K562 (cell line): ENCODE measurements around the gene PIH1D1. TPM values are rescaled to one million over a fixed set of nuclear protein-coding genes. Genes with fewer than 3 reads are reported as not detected.

ENCODE experiments used
- ATAC-seq: fragments of 200-7000 bp; cut with Tn5 transposase; 3 replicates; pipeline ENCODE4 v1.9.1; 2020; ENCODE audit warnings: moderate library complexity
- BruUV-seq: library from RNA; stranded (reverse); fragments of 400-500 nt; replicated peaks from 2 replicates; lab custom pipeline; 2021; lab: Mats Ljungman, UMichigan
- CTCF ChIA-PET: fragments of 300-600 bp; formaldehyde crosslinking; extraction: SDS; loops from one replicate; lab custom pipeline; 2021; ENCODE audit warnings: low intra/inter-chr PET ratio; lab: Yijun Ruan, JAX
- POLR2A ChIA-PET: fragments of 300-600, 350-650 bp; sonication (Branson Sonifier 250); formaldehyde crosslinking; extraction: SDS; loops from one replicate; lab custom pipeline; 2021; ENCODE audit warnings: antibody characterized with exemption, inconsistent platforms; lab: Yijun Ruan, JAX
- DNase-seq, 4 experiments: peaks; one replicate each; pipeline versions ENCODE4 v3.0.0 to v3.0.0-alpha.2; 2011 to 2018; ENCODE audit warnings: low spot score in 3 of 4, mixed read lengths in 3 of 4; ENCODE audit errors: extremely low read depth in 1 of 4
- FAIRE-seq: peaks from 2 replicates; lab custom pipeline; 2011; peaks lifted over from hg19 to GRCh38; lab: Jason Lieb, UNC
- H2AFZ ChIP-seq: 2 replicates; pipeline ENCODE4 v1.6.0; 2011; ENCODE audit warnings: low read depth, low read length, control low read depth, inconsistent platforms
- H3K27ac ChIP-seq: fragments of 200-600 bp; 3 replicates; pipeline ENCODE4 v1.8.0; 2011; ENCODE audit warnings: low read depth, mild to moderate bottlenecking, control low read depth, inconsistent platforms, low read length, moderate library complexity, mixed read lengths; ENCODE audit errors: extremely low read depth
- H3K27me3 ChIP-seq, 2 experiments: fragments of 300-600 bp in 1 of 2; 2 replicates in 1 of 2; 3 replicates in 1 of 2; pipeline versions ENCODE4 v1.6.0 to v1.8.0; 2011; ENCODE audit warnings: inconsistent platforms in 2 of 2, low read length in 2 of 2, mild to moderate bottlenecking in 1 of 2, mixed read lengths in 1 of 2, moderate library complexity in 1 of 2; ENCODE audit not compliant: control insufficient read depth in 2 of 2, insufficient read depth in 2 of 2
- H3K36me3 ChIP-seq: fragments of 300-600 bp; 3 replicates; pipeline ENCODE4 v1.8.0; 2011; ENCODE audit warnings: mild to moderate bottlenecking, low read length, inconsistent platforms; ENCODE audit not compliant: control insufficient read depth, insufficient read depth
- H3K4me1 ChIP-seq, 2 experiments: fragments of 200-600 bp in 1 of 2; replicated peaks in 1 of 2; 2 replicates in 1 of 2; 3 replicates in 1 of 2; pipeline versions ENCODE4 v1.5.1 to v1.8.0; 2011; ENCODE audit warnings: inconsistent platforms in 2 of 2, low read length in 2 of 2, mild to moderate bottlenecking in 1 of 2, mixed read lengths in 1 of 2, moderate library complexity in 1 of 2; ENCODE audit not compliant: control insufficient read depth in 2 of 2, insufficient read depth in 2 of 2
- H3K4me2 ChIP-seq: 2 replicates; pipeline ENCODE4 v1.6.1; 2011; ENCODE audit warnings: low read length, control low read depth, inconsistent platforms, mixed read lengths; ENCODE audit not compliant: insufficient read depth
- H3K4me3 ChIP-seq: fragments of 200-600 bp; sonication (generic), shearing (Covaris generic); 2 replicates; pipeline ENCODE4 v1.5.1; 2016; ENCODE audit warnings: control low read depth, inconsistent platforms
- H3K79me2 ChIP-seq: fragments of 200-600 bp; 3 replicates; pipeline ENCODE4 v1.8.0; 2011; ENCODE audit warnings: low read length, inconsistent platforms; ENCODE audit not compliant: control insufficient read depth, insufficient read depth
- H3K9ac ChIP-seq, 2 experiments: 2 replicates each; pipeline versions ENCODE4 v1.6.0 to v1.6.1; 2011; ENCODE audit warnings: low read depth in 2 of 2, low read length in 2 of 2, control low read depth in 1 of 2, inconsistent platforms in 1 of 2, mild to moderate bottlenecking in 1 of 2, mixed read lengths in 1 of 2; ENCODE audit not compliant: insufficient read depth in 1 of 2
- H3K9me1 ChIP-seq: one replicate; pipeline ENCODE4 v1.6.0; 2011; ENCODE audit warnings: inconsistent platforms, mild to moderate bottlenecking, low read length, moderate library complexity; ENCODE audit not compliant: control insufficient read depth, insufficient read depth
- H3K9me3 ChIP-seq: replicated peaks from 2 replicates; pipeline ENCODE4 v1.5.1; 2011; ENCODE audit warnings: low read depth, low read length, inconsistent platforms; ENCODE audit not compliant: control insufficient read depth, insufficient read depth
- H4K20me1 ChIP-seq: replicated peaks from 2 replicates; pipeline ENCODE4 v1.6.1; 2011; ENCODE audit warnings: low read length, inconsistent platforms, mixed read lengths; ENCODE audit not compliant: control insufficient read depth, insufficient read depth
- CHD4 ChIP-seq: fragments of 200-600 bp; sonication (generic); IDR thresholded peaks from 3 replicates; pipeline ENCODE4 v1.6.1; 2012; ENCODE audit warnings: low read depth, mild to moderate bottlenecking, mixed read lengths, low read length, inconsistent platforms; ENCODE audit not compliant: insufficient read depth, insufficient replicate concordance, poor library complexity, severe bottlenecking
- CTCF ChIP-seq, 3 experiments: IDR thresholded peaks in 2 of 3; conservative IDR thresholded peaks in 1 of 3; 2 replicates each; pipeline ENCODE4 v1.5.1; 2011 to 2012; ENCODE audit warnings: low read length in 3 of 3, mild to moderate bottlenecking in 3 of 3, control low read depth in 2 of 3, improper control_type of control experiment in 1 of 3, inconsistent platforms in 1 of 3, low read depth in 1 of 3, mixed read lengths in 1 of 3, moderate library complexity in 1 of 3; ENCODE audit not compliant: insufficient read depth in 2 of 3
- EHMT2 ChIP-seq: fragments of 450-650 bp; IDR thresholded peaks from 2 replicates; pipeline ENCODE4 v1.6.1; 2018; ENCODE audit warnings: antibody characterized with exemption
- GMEB1 ChIP-seq: fragments of 250-450 bp; sonication (Bioruptor Pico); IDR thresholded peaks from 2 replicates; pipeline ENCODE4 v1.4.0; 2020; ENCODE audit warnings: mild to moderate bottlenecking
- HDGF ChIP-seq: fragments of 450-650 bp; IDR thresholded peaks from 2 replicates; pipeline ENCODE4 v1.6.1; 2016
- KDM4B ChIP-seq, 2 experiments: fragments of 450-650 bp in 1 of 2; sonication (generic) in 1 of 2; IDR thresholded peaks; 2 replicates each; pipeline ENCODE4 v1.6.1; 2016 to 2017; ENCODE audit warnings: borderline replicate concordance in 2 of 2, antibody characterized with exemption in 1 of 2, low read depth in 1 of 2, mild to moderate bottlenecking in 1 of 2
- NR4A1 ChIP-seq, 2 experiments: fragments of 250-450 bp in 1 of 2; fragments of 450-650 bp in 1 of 2; sonication (Bioruptor Pico) in 1 of 2; IDR thresholded peaks; 2 replicates each; pipeline versions ENCODE4 v1.4.0 to v1.6.1; 2016 to 2020; ENCODE audit warnings: mild to moderate bottlenecking in 2 of 2, missing compliant biosample characterization in 1 of 2, missing genetic modification characterization in 1 of 2, moderate library complexity in 1 of 2
- PCBP2 ChIP-seq: fragments of 200-400 bp; formaldehyde crosslinking; IDR thresholded peaks from 2 replicates; pipeline ENCODE4 v1.6.1; 2018; ENCODE audit warnings: low read length, low read depth, mild to moderate bottlenecking, moderate library complexity; ENCODE audit not compliant: poor library complexity, severe bottlenecking
- POLR2A ChIP-seq: fragments of 450-650 bp; conservative IDR thresholded peaks from 2 replicates; pipeline ENCODE4 v1.6.1; 2016
- POLR3G ChIP-seq: IDR thresholded peaks from 2 replicates; pipeline ENCODE4 v1.6.1; 2011; ENCODE audit not compliant: insufficient read length, insufficient replicate concordance; ENCODE audit errors: extremely low read depth
- SMARCA5 ChIP-seq: fragments of 450-650 bp; IDR thresholded peaks from 2 replicates; pipeline ENCODE4 v1.6.1; 2016
- TCFL5 ChIP-seq: fragments of 250-450 bp; sonication (Bioruptor Pico); conservative IDR thresholded peaks from 2 replicates; pipeline ENCODE4 v1.6.1; 2021; ENCODE audit warnings: mild to moderate bottlenecking, moderate library complexity, matching md5 sums
- XRCC4 ChIP-seq: IDR thresholded peaks from one replicate; pipeline ENCODE4 v1.6.1; 2011; ENCODE audit not compliant: insufficient read depth, insufficient read length; ENCODE audit errors: extremely low read depth
- ZC3H4 ChIP-seq: sonication (generic); formaldehyde crosslinking; IDR thresholded peaks from 2 replicates; pipeline ENCODE4 v1.9.0; 2021; ENCODE audit warnings: missing genetic modification reagents, borderline replicate concordance
- ZEB2 ChIP-seq: fragments of 450-650 bp; IDR thresholded peaks from 2 replicates; pipeline ENCODE4 v1.6.1; 2016
- ZNF140 ChIP-seq: fragments of 250-450 bp; sonication (Bioruptor Pico); IDR thresholded peaks from 2 replicates; pipeline ENCODE4 v1.8.0; 2021; ENCODE audit warnings: moderate library complexity, mild to moderate bottlenecking, inconsistent platforms
- ZNF224 ChIP-seq: sonication (generic); formaldehyde crosslinking; IDR thresholded peaks from 2 replicates; pipeline ENCODE4 v1.8.0; 2022; ENCODE audit warnings: mild to moderate bottlenecking, missing genetic modification reagents
- ZNF408 ChIP-seq: fragments of 250-450 bp; sonication (Bioruptor Pico); IDR thresholded peaks from 2 replicates; pipeline ENCODE4 v1.4.0; 2020; ENCODE audit warnings: low read depth, mild to moderate bottlenecking, moderate library complexity
- ZNF561 ChIP-seq: fragments of 450-650 bp; formaldehyde crosslinking; conservative IDR thresholded peaks from 2 replicates; pipeline ENCODE4 v1.4.0; 2020; ENCODE audit warnings: mild to moderate bottlenecking, moderate library complexity
- ZNF696 ChIP-seq: fragments of 250-450 bp; sonication (Bioruptor Pico); conservative IDR thresholded peaks from 2 replicates; pipeline ENCODE4 v1.4.0; 2020; ENCODE audit warnings: mild to moderate bottlenecking, moderate library complexity
- WGBS: fragments of 100-300 bp; shearing (Covaris generic); methylation state at CpG from one replicate; pipeline ENCODE4 v1.1.6; 2016; ENCODE audit warnings: low coverage, mixed read lengths; ENCODE audit not compliant: insufficient coverage; ENCODE audit errors: missing lambda C conversion rate; 5-methylcytosine and 5-hydroxymethylcytosine counted together
- in situ Hi-C: fragments of 300-500 bp; cut with MboI; formaldehyde crosslinking; loops from 4 replicates; pipeline ENCODE4 v1.15.0; 2018; ENCODE audit warnings: inconsistent platforms, mixed read lengths
- intact Hi-C: fragments of 100-400 bp; cut with micrococcal nuclease; formaldehyde crosslinking; loops from 2 replicates; pipeline ENCODE4 v1.14.2; 2022
- polyA plus RNA-seq, 8 experiments: library from polyadenylated mRNA; depleted of rRNA in 4 of 8; stranded (reverse) in 5 of 8; unstranded in 3 of 8; fragments of >200 nt; fragmentation: Nextera tagmentation in 2 of 8; fragmentation: Illumina TruSeq in 1 of 8; extraction: Ambion mirVana in 2 of 8; extraction: Trizol in 1 of 8; gene quantifications; 2 replicates each; pipeline versions ENCODE4 v1.2.1 to v1.2.3, GENCODE V29; 2011 to 2014; ENCODE audit warnings: inconsistent platforms in 1 of 8, missing spikeins in 1 of 8
- total RNA-seq, 7 experiments: library from RNA; depleted of rRNA in 6 of 7; stranded (reverse); fragments of >200 nt in 6 of 7; fragmentation: Illumina TruSeq in 2 of 7; extraction: Trizol in 2 of 7; gene quantifications; 2 replicates each; pipeline versions ENCODE4 v1.2.1 to v1.2.3, GENCODE V29; 2011 to 2021; ENCODE audit warnings: low replicate concordance in 1 of 7

Gene PIH1D1
- total and polyA plus RNA-seq, 9 of the 15 experiments (the other 6 are each of a cell fraction or from before 2014, with no cell fraction given) = 26.5 to 224 (median 137) TPM

- intact Hi-C loops = no loop called here
- ATAC-seq (no peak), DNase-seq (no peak), FAIRE-seq (no peak)
- H3K9me3 ChIP-seq = no peaks in the 10 kb centered on the region
- H3K9ac ChIP-seq = no peak overlapping the region
- ChIA-PET CTCF (no interaction called here), POLR2A (interaction anchor here (1.4 to 1.7 kb wide), 2 partner anchors 10 to 12 kb away, joined by 3 to 4 read pairs; no protein-coding TSS in a partner anchor)
- BruUV-seq = no TSS peak
- H2AFZ ChIP-seq = no peak overlapping the region
- H3K9me1 ChIP-seq = no peaks in the 10 kb centered on the region
- in situ Hi-C loops = no loop called here
- no peak overlapping the region for H3K4me2 ChIP-seq
- peaks cover 49 to 83% of the 10 kb centered on the region in 2 experiments for H3K4me1 ChIP-seq
- H3K36me3 ChIP-seq = no peaks in the 10 kb centered on the region; the same call in 2 of the 3 replicates
- H3K4me3 ChIP-seq = no peak overlapping the region
- H3K27ac ChIP-seq = no peak overlapping the region
- no peaks in the 10 kb centered on the region for H4K20me1 ChIP-seq
- no peak for TF ChIP-seq ZNF408 (CRISPR knock-in tag)
- no peak for TF ChIP-seq PCBP2
- TF ChIP-seq XRCC4 = no peak
- TF ChIP-seq GMEB1 (CRISPR knock-in tag) = no peak
- TF ChIP-seq TCFL5 (CRISPR knock-in tag) = no peak
- no peak for TF ChIP-seq CTCF (IDR thresholded peaks at IDR 0.05 in 2 of 3, conservative IDR thresholded peaks at IDR 0.05 in 1 of 3; ENCODE audit: insufficient read depth in 2 of 3, low read depth in 1 of 3, low read length in 3 of 3)
- TF ChIP-seq NR4A1 (CRISPR knock-in tag; IDR thresholded peaks at IDR 0.05) = no peak
- no peak for TF ChIP-seq NR4A1 (tag; IDR thresholded peaks at IDR 0.05)
- TF ChIP-seq POLR2A = no peak
- TF ChIP-seq ZNF561 (CRISPR knock-in tag) = no peak
- TF ChIP-seq HDGF = no peak
- no peak for TF ChIP-seq EHMT2
- TF ChIP-seq ZEB2 = no peak
- no peak for TF ChIP-seq CHD4
- no peak for TF ChIP-seq SMARCA5
- TF ChIP-seq ZNF224 (CRISPR knock-in tag) = no peak
- no peak for TF ChIP-seq POLR3G
- no peak for TF ChIP-seq ZNF140 (CRISPR knock-in tag)
- no peak for TF ChIP-seq KDM4B (IDR thresholded peaks at IDR 0.05; ENCODE audit: borderline replicate concordance in 2 of 2, low read depth in 1 of 2)
- no peak for TF ChIP-seq ZNF696 (CRISPR knock-in tag)
- TF ChIP-seq ZC3H4 (CRISPR knock-in tag) = no peak
- WGBS = 77% methylated on average over 5 of the region's 12 CpGs
- H3K27me3 ChIP-seq = no peaks in the 10 kb centered on the region
- peaks cover 9% of the 10 kb centered on the region for H3K79me2 ChIP-seq
Observed at GRCh38 chr19:49427339-49427738, 24.3 kb downstream of the PIH1D1 start.
